ENCODE results near the gene SMC3. TPM values are rescaled to one million over a fixed set of nuclear protein-coding genes. Genes with fewer than 3 reads are reported as not detected.
"Not testable (repeated sequence)": the region's sequence is repeated elsewhere in the genome, so short reads cannot be mapped to it uniquely, and the experiment has no call there.

Gene SMC3
- total and polyA plus RNA-seq, 3 donors from 2014 or later: 28.7 to 86.8 (median 65.4) TPM

DNA sequence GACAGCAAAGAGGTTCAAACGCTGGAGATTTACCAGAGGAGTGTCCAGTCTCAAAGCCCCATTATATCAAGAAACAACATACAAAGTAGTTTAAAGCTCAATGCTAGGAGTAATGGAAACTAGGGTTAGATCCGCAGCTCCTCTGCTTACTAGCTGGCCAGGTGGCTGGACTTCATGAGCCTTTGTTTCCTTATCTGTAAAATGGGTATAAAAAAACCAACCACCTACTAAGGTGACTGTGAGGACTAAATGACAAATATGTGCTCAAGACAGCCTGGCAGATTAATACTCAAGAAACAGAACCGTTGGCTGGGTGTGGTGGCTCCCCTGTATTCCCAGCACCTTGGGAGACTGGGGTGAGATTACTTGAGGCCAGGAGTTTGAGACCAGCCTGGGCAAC, 70.8 kb downstream of the SMC3 start:
- TF ChIP-seq, protein P1, sequence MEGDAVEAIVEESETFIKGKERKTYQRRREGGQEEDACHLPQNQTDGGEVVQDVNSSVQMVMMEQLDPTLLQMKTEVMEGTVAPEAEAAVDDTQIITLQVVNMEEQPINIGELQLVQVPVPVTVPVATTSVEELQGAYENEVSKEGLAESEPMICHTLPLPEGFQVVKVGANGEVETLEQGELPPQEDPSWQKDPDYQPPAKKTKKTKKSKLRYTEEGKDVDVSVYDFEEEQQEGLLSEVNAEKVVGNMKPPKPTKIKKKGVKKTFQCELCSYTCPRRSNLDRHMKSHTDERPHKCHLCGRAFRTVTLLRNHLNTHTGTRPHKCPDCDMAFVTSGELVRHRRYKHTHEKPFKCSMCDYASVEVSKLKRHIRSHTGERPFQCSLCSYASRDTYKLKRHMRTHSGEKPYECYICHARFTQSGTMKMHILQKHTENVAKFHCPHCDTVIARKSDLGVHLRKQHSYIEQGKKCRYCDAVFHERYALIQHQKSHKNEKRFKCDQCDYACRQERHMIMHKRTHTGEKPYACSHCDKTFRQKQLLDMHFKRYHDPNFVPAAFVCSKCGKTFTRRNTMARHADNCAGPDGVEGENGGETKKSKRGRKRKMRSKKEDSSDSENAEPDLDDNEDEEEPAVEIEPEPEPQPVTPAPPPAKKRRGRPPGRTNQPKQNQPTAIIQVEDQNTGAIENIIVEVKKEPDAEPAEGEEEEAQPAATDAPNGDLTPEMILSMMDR (IDR thresholded peaks at IDR 0.05): no peak
- TF ChIP-seq POLR2A (IDR thresholded peaks at IDR 0.05): no peak
- no peak overlapping the region for H3K4me3 ChIP-seq
- 88 to 93% methylated on average over 3 of the region's 3 CpGs for WGBS, 2 donors
- no peaks in the 10 kb centered on the region for H3K36me3 ChIP-seq (ENCODE audit: low read depth, missing control alignments)
- no peak overlapping the region for H3K27ac ChIP-seq
- peaks cover 2% of the 10 kb centered on the region for H3K4me1 ChIP-seq
- DNase-seq: no peak
- H3K27me3 ChIP-seq: no peaks in the 10 kb centered on the region
- intact Hi-C loops (cut with DNase I; ENCODE audit: low total_unique reads): no loop called here
- no peaks in the 10 kb centered on the region for H3K9me3 ChIP-seq

DNA sequence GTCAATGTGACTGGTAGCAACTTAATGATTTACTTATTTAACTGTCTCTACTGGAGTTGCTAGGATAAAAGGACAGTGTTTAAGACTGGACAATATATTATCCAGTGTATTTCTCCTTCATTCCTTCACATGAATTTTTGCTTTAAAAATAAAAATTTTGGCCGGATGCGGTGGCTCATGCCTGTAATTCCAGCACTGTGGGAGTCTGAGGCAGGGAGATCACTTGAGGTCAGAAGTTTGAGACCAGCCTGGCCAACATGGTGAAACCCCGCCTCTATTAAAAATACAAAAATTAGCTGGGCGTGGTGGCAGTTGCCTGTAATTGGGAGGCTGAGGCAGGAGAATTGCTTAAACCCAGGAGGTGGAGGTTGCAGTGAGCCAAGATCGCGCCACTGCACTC, 71.6 kb downstream of the SMC3 start:
- DNase-seq; H3K27ac ChIP-seq; H3K4me3 ChIP-seq; intact Hi-C loops (cut with DNase I; ENCODE audit: low total_unique reads); H3K27me3 ChIP-seq; H3K9me3 ChIP-seq; H3K36me3 ChIP-seq (ENCODE audit: low read depth, missing control alignments); H3K4me1 ChIP-seq: not testable (repeated sequence)
- 93% methylated on average over 6 of the region's 6 CpGs for WGBS, 2 donors

DNA sequence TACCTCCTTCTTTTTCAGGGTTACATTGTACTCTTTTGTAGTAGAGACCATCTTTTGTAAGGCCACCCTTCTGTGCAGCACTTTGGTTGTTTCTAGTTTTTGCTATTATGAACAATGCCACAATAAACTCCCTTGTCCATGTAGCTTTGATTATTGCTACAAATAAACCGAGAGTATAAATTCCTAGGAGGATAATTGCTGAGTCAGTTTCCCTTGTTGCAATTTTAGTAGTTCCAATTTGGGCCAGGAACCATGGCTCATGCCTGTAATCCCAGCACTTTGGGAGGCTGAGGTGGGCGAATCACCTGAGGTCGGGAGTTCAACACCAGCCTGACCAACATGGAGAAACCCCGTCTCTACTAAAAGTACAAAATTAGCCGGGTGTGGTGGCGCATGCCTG, 72.4 kb downstream of the SMC3 start:
- WGBS, 2 donors: 86% methylated on average over 6 of the region's 6 CpGs
- H3K27me3 ChIP-seq; H3K4me3 ChIP-seq; DNase-seq; H3K9me3 ChIP-seq; H3K27ac ChIP-seq; intact Hi-C loops (cut with DNase I; ENCODE audit: low total_unique reads); H3K36me3 ChIP-seq (ENCODE audit: low read depth, missing control alignments); H3K4me1 ChIP-seq: not testable (repeated sequence)

DNA sequence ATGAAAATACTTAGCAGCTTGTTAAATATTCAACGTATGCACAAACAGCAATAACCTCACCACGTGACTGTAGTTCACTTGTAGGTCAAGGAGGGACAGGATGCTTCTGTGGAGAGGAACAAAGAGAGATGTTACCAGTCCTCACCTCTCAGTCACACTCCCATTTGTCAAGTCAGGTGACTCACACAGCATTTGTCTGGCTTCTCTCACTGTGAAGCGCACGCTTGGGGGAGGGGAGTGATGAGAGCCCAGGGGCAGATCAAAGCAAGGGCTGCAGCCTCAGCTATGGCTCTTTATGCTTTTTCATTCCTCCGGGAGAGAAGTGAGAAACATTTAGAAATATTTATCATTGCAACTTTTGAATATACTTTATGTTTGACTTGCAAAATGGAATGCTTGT, 73.8 kb downstream of the SMC3 start:
- no peak for DNase-seq
- peaks cover 3% of the 10 kb centered on the region for H3K4me1 ChIP-seq
- no peak overlapping the region for H3K4me3 ChIP-seq
- no peaks in the 10 kb centered on the region for H3K36me3 ChIP-seq (ENCODE audit: low read depth, missing control alignments)
- intact Hi-C loops (cut with DNase I; ENCODE audit: low total_unique reads): no loop called here
- H3K27ac ChIP-seq: no peak overlapping the region
- 49 to 53% methylated on average over 5 of the region's 5 CpGs for WGBS, 2 donors
- no peaks in the 10 kb centered on the region for H3K9me3 ChIP-seq
- TF ChIP-seq, protein P1 (IDR thresholded peaks at IDR 0.05): no peak
- TF ChIP-seq POLR2A (IDR thresholded peaks at IDR 0.05): no peak
- no peaks in the 10 kb centered on the region for H3K27me3 ChIP-seq

DNA sequence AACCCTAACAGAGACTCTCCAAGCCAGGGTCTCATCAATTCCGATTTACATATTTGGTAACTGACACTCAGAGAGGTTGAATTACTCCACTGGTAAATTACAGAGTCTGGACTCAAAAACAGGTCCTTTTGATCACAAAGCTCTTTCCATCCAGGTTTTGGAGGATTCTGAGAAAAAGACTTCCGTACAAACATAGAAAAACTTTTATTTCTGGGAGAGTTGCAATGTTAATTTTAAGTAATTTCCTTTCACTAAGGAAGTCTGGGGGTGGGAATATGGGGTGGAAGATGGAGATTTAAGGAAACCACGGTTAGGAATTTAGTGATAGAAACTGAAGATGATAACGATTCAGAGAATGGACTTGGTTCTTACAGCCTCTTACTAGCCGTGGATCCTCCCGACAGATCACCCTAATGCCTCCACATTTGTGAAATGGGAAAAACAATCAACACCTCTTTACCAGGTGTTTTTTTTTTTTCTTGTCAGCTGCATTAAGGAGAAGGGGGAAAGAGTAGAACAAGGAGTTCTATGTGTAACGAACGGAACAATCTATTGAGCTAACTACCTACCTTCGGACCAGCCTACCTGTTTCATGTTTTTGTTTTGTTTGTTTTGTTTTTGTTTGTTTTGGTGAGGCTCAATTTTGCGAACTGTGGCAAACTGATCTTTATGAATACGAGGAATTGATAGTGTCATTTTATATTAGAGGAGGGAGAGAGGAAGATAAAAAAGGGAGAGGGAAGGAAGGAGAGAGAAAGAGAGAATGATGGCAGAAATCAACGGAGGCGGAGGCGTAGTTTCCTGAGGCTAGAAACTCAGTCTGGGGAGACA, 74.9 kb downstream of the SMC3 start:
- 45 to 47% methylated on average over 14 of the region's 14 CpGs for WGBS, 2 donors
- Histone ChIP-seq H3K27ac (no peak overlapping the region), H3K9me3 (no peaks in the 10 kb centered on the region), H3K4me3 (peak overlapping the region in 1 of 2 donors; percentile 71), H3K36me3 (ENCODE audit: low read depth, missing control alignments) (no peaks in the 10 kb centered on the region), H3K27me3 (no peaks in the 10 kb centered on the region), H3K4me1 (peaks cover 3% of the 10 kb centered on the region)
- DNase-seq: no peak
- TF ChIP-seq, protein P1 (IDR thresholded peaks at IDR 0.05): no peak
- no peak for TF ChIP-seq POLR2A (IDR thresholded peaks at IDR 0.05)
- intact Hi-C loops (cut with DNase I; ENCODE audit: low total_unique reads): no loop called here
